ENCODE measurements around the gene TRAPPC11. TPM values are rescaled to one million over a fixed set of nuclear protein-coding genes. Genes with fewer than 3 reads are reported as not detected.

Gene TRAPPC11
- total and polyA plus RNA-seq, 2 experiments from 2014 or later = 15.0 to 42.7 TPM

DNA sequence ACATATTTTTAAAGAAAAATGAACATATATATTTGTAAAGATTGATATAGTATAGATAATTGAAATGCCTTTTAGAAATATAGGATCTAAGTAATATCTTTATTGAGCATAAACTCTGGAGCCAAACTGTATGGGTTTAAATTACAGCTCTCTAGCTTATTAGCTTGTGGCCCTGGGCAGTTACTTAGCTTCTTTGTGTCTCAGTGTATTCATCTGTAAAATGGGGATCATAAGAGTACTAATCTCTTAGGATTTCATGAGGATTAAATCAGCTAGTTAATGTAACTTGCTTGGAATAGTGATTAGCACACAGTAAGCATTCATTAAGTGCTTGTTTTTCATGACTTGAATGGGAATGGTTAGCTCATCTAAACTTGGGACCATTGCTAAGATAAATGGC lies 32.8 kb downstream of the TRAPPC11 start (continued):
- no peak for TF ChIP-seq ETS1 (IDR thresholded peaks at IDR 0.05)
- TF ChIP-seq CTCF (conservative IDR thresholded peaks at IDR 0.05; ENCODE audit: low read depth in 2 of 2) = no peak

DNA sequence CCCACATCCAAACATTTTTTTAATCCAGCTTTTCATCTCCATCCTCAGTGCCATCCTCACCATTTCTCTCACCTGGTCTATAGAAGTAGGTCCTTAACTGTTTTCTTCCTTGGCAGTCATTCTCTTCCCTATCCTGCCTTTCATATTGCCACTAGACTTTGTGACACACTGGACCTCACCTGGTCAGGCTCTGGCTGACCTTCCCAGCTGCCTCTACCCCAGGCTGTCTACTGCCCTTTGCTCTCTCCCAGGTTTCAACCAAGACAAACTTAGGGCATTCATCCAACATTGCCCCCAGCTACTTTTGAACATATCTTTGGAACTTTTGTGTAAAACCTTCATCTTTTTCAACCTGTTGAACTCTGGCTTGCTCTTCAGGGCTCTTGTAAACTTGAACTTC lies 39.8 kb downstream of the TRAPPC11 start:
- no peak overlapping the region for H3K4me3 ChIP-seq
- no peaks in the 10 kb centered on the region for H3K79me2 ChIP-seq (replicated peaks; ENCODE audit: insufficient read depth)
- no peaks in the 10 kb centered on the region for H3K27me3 ChIP-seq (ENCODE audit: insufficient read depth)
- no peaks in the 10 kb centered on the region for H3K9me3 Mint-ChIP-seq
- H3K36me3 Mint-ChIP-seq (ENCODE audit: low read depth) = peaks cover 79% of the 10 kb centered on the region
- no peaks in the 10 kb centered on the region for H3K9me2 ChIP-seq (ENCODE audit: insufficient read depth)
- H3K4me1 Mint-ChIP-seq = no peaks in the 10 kb centered on the region
- H3K4me3 Mint-ChIP-seq = no peak overlapping the region
- H3K27me3 Mint-ChIP-seq (ENCODE audit: insufficient read depth, low read depth, poor library complexity) = no peaks in the 10 kb centered on the region
- H2AFZ ChIP-seq = no peak overlapping the region
- peaks cover 58% of the 10 kb centered on the region for H3K36me3 ChIP-seq (ENCODE audit: insufficient read depth)
- H3K27ac ChIP-seq (ENCODE audit: low read depth) = no peak overlapping the region
- H3K27ac Mint-ChIP-seq = no peak overlapping the region
- no peak for DNase-seq (ENCODE audit: low spot score)
- no peak overlapping the region for H3K4me2 ChIP-seq
- H3K4me1 ChIP-seq (ENCODE audit: insufficient read depth) = no peaks in the 10 kb centered on the region
- ATAC-seq = no peak
- no peaks in the 10 kb centered on the region for H3F3A ChIP-seq (replicated peaks; ENCODE audit: low read depth)
- 0 out of 2 replicates have a peak, but pooled peaks cover 4% of the 10 kb centered on the region for H4K20me1 ChIP-seq (replicated peaks; ENCODE audit: insufficient read depth)
- TF ChIP-seq EZH2phosphoT487 (IDR thresholded peaks at IDR 0.05; ENCODE audit: unreplicated experiment) (no peak), CREB1 (CRISPR knock-in tag; IDR thresholded peaks at IDR 0.05; ENCODE audit: low read depth) (no peak), STAT1 (IDR thresholded peaks at IDR 0.05; ENCODE audit: unreplicated experiment) (no peak), ZNF331 (CRISPR knock-in tag; IDR thresholded peaks at IDR 0.05; ENCODE audit: low read depth) (no peak), REST (IDR thresholded peaks at IDR 0.05; ENCODE audit: unreplicated experiment) (no peak), EZH2 (IDR thresholded peaks at IDR 0.05; ENCODE audit: low read depth, unreplicated experiment) (no peak), POLR2AphosphoS5 (IDR thresholded peaks at IDR 0.05; ENCODE audit: low read depth) (no peak), NANOG (IDR thresholded peaks at IDR 0.05; ENCODE audit: borderline replicate concordance) (no peak)
- TF ChIP-seq, protein P1, sequence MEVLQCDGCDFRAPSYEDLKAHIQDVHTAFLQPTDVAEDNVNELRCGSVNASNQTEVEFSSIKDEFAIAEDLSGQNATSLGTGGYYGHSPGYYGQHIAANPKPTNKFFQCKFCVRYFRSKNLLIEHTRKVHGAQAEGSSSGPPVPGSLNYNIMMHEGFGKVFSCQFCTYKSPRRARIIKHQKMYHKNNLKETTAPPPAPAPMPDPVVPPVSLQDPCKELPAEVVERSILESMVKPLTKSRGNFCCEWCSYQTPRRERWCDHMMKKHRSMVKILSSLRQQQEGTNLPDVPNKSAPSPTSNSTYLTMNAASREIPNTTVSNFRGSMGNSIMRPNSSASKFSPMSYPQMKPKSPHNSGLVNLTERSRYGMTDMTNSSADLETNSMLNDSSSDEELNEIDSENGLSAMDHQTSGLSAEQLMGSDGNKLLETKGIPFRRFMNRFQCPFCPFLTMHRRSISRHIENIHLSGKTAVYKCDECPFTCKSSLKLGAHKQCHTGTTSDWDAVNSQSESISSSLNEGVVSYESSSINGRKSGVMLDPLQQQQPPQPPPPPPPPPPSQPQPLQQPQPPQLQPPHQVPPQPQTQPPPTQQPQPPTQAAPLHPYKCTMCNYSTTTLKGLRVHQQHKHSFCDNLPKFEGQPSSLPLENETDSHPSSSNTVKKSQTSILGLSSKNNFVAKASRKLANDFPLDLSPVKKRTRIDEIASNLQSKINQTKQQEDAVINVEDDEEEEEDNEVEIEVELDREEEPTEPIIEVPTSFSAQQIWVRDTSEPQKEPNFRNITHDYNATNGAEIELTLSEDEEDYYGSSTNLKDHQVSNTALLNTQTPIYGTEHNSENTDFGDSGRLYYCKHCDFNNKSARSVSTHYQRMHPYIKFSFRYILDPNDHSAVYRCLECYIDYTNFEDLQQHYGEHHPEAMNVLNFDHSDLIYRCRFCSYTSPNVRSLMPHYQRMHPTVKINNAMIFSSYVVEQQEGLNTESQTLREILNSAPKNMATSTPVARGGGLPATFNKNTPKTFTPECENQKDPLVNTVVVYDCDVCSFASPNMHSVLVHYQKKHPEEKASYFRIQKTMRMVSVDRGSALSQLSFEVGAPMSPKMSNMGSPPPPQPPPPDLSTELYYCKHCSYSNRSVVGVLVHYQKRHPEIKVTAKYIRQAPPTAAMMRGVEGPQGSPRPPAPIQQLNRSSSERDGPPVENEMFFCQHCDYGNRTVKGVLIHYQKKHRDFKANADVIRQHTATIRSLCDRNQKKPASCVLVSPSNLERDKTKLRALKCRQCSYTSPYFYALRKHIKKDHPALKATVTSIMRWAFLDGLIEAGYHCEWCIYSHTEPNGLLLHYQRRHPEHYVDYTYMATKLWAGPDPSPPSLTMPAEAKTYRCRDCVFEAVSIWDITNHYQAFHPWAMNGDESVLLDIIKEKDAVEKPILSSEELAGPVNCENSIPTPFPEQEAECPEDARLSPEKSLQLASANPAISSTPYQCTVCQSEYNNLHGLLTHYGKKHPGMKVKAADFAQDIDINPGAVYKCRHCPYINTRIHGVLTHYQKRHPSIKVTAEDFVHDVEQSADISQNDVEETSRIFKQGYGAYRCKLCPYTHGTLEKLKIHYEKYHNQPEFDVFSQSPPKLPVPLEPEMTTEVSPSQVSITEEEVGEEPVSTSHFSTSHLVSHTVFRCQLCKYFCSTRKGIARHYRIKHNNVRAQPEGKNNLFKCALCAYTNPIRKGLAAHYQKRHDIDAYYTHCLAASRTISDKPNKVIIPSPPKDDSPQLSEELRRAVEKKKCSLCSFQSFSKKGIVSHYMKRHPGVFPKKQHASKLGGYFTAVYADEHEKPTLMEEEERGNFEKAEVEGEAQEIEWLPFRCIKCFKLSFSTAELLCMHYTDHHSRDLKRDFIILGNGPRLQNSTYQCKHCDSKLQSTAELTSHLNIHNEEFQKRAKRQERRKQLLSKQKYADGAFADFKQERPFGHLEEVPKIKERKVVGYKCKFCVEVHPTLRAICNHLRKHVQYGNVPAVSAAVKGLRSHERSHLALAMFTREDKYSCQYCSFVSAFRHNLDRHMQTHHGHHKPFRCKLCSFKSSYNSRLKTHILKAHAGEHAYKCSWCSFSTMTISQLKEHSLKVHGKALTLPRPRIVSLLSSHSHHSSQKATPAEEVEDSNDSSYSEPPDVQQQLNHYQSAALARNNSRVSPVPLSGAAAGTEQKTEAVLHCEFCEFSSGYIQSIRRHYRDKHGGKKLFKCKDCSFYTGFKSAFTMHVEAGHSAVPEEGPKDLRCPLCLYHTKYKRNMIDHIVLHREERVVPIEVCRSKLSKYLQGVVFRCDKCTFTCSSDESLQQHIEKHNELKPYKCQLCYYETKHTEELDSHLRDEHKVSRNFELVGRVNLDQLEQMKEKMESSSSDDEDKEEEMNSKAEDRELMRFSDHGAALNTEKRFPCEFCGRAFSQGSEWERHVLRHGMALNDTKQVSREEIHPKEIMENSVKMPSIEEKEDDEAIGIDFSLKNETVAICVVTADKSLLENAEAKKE (CRISPR knock-in tag; IDR thresholded peaks at IDR 0.05) = no peak

Measured in GM23338 (cell line).